GM19452 (cell line): ENCODE results near the gene NAV2.

Experiments
- ATAC-seq: cut with Tn5 transposase; IDR thresholded peaks from one replicate; pipeline ENCODE4 v1.9.1; 2021; ENCODE audit not compliant: unreplicated experiment

NAV2 gene

GRCh38 chr11:19774817-19775580 is 62.4 kb downstream of the NAV2 start:
- ATAC-seq = no peak

- ATAC-seq = no peak
Observed at GRCh38 chr11:19775622-19776021, 63.0 kb downstream of the NAV2 start.

- ATAC-seq = peak; percentile 27
Observed at GRCh38 chr11:19777039-19777376, 64.4 kb downstream of the NAV2 start.

GRCh38 chr11:19777377-19778102 is 64.9 kb downstream of the NAV2 start:
- peak; percentile 72 for ATAC-seq

- no peak for ATAC-seq
Observed at GRCh38 chr11:19779740-19780139, 67.1 kb downstream of the NAV2 start.

- no peak for ATAC-seq
Observed at GRCh38 chr11:19781351-19781750, 68.7 kb downstream of the NAV2 start.

- ATAC-seq = no peak
Observed at GRCh38 chr11:19785265-19785664, 72.6 kb downstream of the NAV2 start.

GRCh38 chr11:19786644-19787043 is 74.0 kb downstream of the NAV2 start:
- no peak for ATAC-seq

- ATAC-seq = no peak
Observed at GRCh38 chr11:19788435-19788834, 75.8 kb downstream of the NAV2 start.

GRCh38 chr11:19789245-19789644 is 76.6 kb downstream of the NAV2 start:
- ATAC-seq = no peak

- ATAC-seq = no peak
Observed at GRCh38 chr11:19789835-19790710, 77.4 kb downstream of the NAV2 start.

- ATAC-seq = peak; percentile 79
Observed at GRCh38 chr11:19790831-19791552, 78.4 kb downstream of the NAV2 start.

- ATAC-seq = no peak
Observed at GRCh38 chr11:19792510-19792909, 79.9 kb downstream of the NAV2 start.

- no peak for ATAC-seq
Observed at GRCh38 chr11:19793326-19793725, 80.7 kb downstream of the NAV2 start.

- no peak for ATAC-seq
Observed at GRCh38 chr11:19794161-19794560, 81.5 kb downstream of the NAV2 start.

- no peak for ATAC-seq
Observed at GRCh38 chr11:19795082-19795481, 82.4 kb downstream of the NAV2 start.

GRCh38 chr11:19800162-19800561 is 87.5 kb downstream of the NAV2 start:
- ATAC-seq = no peak

- ATAC-seq = no peak
Observed at GRCh38 chr11:19800714-19801519, 88.3 kb downstream of the NAV2 start.

- no peak for ATAC-seq
Observed at GRCh38 chr11:19802773-19803293, 90.2 kb downstream of the NAV2 start.

GRCh38 chr11:19803506-19803998 is 90.9 kb downstream of the NAV2 start:
- no peak for ATAC-seq
